ENCODE data around the gene CCNT2.
"Not testable (repeated sequence)": the region's sequence is repeated elsewhere in the genome, so short reads cannot be mapped to it uniquely, and the experiment has no call there.

CCNT2 gene

GRCh38 chr2:134919341-134920210, 954 bp downstream of the CCNT2 start:
- DNase-seq = peak; percentile 48

DNA sequence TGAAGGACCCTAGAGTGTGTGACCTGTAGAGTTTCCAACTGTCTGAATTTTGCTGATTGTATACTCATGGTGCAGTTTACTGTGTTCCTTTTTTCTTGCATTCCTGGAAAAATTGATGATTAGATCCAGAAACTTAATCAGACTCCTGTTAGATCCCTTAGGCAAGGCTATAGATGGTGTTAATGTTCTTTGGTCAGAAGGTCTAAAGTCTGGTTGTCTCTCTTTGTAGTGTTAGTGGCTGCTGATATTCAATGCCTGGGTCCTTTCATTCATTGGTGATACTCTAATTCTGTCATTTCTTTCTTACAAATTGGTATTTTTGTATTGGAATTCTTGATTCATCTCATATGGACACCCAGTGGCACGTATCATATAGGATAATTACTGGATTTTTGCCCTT, 6.3 kb downstream of the CCNT2 start:
- no peak for DNase-seq

- no peak for DNase-seq
Measured at GRCh38 chr2:134926231-134926931, 7.8 kb downstream of the CCNT2 start.

DNA sequence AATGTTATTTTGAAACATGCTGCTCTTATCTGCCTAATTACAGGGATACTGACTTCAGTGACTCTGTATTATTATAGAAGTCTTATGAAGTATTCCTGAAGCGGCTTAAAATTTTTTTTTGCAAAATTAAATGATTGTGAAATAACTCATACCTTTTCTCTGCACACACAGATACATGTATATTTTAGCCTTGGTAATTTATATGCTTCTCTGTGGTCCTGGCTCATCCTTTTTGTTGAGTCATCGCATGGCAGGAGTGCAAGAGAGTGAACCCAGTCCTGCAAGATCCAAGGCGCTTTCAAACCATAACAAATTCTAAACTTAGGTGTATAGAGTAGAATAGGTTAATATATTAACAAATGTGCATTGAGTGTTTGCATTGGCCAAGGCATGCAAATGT, 8.6 kb downstream of the CCNT2 start:
- no peak for DNase-seq

- no peak for DNase-seq
Measured at GRCh38 chr2:134932864-134933526, 14.4 kb downstream of the CCNT2 start.

DNA sequence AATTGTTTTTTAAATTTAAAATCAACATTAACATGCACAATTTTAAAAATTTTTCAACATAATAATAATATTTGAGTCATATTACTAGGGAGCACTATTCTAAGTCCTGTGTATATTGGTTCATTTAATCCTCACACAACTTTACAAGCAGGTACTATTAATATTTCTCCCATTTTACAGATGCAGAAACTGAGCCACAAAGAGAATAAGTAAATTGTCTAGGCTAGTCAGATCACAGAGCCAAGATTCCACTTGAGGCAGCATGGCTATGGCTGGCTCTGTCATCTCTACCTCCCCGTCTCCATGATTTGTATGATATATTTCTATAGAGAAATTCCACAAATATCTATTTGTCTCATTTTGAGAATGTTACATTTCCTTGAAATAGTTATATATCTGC, 15.1 kb downstream of the CCNT2 start:
- DNase-seq = no peak

GRCh38 chr2:134934150-134934549, 15.5 kb downstream of the CCNT2 start:
- no peak for DNase-seq

GRCh38 chr2:134934641-134935040, 16.0 kb downstream of the CCNT2 start:
- DNase-seq = no peak

DNA sequence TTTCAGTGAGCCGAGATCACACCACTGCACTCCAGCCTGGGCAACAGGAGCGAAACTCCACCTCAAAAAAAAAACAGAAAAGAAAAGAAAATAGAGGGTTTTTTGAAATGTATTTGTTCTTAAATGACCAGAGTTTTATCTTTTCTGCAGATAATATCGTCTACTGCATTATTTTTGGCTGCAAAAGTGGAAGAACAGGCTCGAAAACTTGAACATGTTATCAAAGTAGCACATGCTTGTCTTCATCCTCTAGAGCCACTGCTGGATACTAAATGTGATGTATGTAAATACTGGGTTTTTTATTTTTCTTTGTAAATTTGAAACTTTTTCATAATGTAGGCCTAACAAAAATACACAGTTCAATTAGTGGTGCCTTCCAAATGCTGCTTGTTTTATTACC, 18.1 kb downstream of the CCNT2 start:
- DNase-seq = no peak

GRCh38 chr2:134943540-134943939, 24.9 kb downstream of the CCNT2 start:
- no peak for DNase-seq

DNA sequence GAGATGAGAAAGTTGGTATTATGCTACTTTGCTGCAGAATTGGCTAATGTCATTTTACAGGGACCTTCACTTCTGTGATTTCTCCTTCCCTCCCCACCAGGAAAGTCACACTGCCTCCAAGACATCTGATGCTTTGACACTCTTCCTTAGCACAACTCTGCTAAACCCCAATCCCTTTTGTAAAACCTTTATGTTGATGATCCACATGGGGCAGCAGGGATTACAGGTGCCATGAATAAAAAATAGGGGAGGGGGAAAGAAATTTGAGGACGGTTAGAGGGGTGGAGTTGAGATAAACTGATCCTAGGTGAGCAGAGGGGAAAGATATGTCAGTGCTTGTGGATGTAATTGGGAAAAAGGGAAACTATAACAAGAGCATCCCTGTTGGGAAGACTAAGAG, 26.4 kb downstream of the CCNT2 start:
- no peak for DNase-seq

GRCh38 chr2:134946073-134946472, 27.5 kb downstream of the CCNT2 start:
- no peak for DNase-seq

DNA sequence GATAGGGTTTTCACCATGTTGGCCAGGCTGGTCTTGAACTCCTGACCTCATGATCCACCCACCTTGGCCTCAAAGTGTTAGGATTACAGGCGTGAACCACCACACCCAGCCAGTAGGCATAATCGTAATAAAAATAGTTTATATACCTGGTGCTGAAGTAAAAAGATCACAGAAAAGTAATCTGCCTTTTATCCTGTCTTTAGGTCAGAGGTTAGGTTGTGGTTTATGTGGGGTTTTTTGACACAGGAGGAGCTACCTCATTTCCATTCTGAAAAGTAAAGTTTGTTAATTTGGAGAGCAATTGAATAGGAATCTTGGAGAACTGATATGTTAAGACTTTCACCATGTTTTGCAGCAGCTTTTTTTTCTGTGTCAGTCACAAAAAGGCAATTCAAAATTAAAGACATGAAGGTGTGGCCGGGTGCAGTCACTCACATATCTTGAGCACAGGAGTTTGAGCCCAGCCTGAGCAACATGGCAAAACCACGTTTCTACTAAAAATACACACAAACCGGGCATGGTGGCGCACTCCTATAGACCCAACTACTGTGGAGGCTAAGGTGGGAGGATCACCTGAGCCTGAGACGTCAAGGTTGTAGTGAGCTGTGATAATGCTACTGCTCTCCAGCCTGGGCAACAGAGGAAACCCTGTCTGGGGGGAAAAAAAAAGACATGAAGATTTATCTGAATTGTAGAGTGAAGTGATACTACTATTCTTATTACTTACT, 31.5 kb downstream of the CCNT2 start:
- no peak for DNase-seq

GRCh38 chr2:134950886-134951285, 32.3 kb downstream of the CCNT2 start:
- no peak for DNase-seq

GRCh38 chr2:134952608-134953007, 34.0 kb downstream of the CCNT2 start:
- no peak for DNase-seq

DNA sequence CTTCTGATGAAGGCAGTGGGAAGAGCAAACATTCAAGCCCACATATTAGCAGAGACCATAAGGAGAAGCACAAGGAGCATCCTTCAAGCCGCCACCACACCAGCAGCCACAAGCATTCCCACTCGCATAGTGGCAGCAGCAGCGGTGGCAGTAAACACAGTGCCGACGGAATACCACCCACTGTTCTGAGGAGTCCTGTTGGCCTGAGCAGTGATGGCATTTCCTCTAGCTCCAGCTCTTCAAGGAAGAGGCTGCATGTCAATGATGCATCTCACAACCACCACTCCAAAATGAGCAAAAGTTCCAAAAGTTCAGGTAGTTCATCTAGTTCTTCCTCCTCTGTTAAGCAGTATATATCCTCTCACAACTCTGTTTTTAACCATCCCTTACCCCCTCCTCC, 35.4 kb downstream of the CCNT2 start:
- DNase-seq = no peak

DNA sequence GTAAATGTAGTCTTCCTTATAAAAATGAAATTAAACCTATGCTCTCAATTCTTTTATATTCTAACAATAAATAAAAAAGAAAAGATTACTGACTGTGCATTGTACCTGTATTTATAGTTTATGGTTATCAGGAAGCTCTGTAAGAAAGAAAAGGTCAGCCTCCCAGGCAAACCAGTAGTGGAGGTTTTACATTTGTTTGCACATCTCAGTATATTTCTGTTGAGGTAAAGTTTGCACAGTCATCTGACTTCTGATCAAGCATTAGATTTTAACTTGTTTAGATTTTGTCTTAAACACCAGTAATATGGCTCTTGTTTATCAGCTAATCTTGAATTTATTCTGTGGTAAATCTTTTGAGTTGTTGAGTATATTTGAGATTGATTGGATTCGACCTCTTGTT, 37.1 kb downstream of the CCNT2 start:
- no peak for DNase-seq

- DNase-seq = no peak
Measured at GRCh38 chr2:134957477-134957876, 38.9 kb downstream of the CCNT2 start.

DNA sequence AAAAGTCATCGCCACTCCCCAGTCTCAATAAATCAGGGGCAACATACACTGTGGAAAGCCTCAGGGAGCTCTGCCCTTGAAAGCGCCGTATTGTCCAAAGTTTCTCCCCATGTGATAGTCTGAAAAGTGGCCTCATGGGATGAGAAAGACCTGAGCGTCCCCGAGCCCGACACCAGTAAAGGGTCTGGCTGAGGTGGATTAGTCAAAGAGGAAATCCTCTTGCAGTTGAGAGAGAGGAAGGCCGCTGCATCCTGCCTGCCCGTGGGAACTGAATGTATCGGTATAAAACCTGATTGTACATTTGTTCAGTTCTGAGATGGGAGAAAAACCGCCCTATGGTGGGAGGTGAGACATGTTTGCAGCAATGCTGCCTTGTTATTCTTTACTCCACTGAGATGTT, 48.5 kb downstream of the CCNT2 start:
- DNase-seq = not testable (repeated sequence)

DNA sequence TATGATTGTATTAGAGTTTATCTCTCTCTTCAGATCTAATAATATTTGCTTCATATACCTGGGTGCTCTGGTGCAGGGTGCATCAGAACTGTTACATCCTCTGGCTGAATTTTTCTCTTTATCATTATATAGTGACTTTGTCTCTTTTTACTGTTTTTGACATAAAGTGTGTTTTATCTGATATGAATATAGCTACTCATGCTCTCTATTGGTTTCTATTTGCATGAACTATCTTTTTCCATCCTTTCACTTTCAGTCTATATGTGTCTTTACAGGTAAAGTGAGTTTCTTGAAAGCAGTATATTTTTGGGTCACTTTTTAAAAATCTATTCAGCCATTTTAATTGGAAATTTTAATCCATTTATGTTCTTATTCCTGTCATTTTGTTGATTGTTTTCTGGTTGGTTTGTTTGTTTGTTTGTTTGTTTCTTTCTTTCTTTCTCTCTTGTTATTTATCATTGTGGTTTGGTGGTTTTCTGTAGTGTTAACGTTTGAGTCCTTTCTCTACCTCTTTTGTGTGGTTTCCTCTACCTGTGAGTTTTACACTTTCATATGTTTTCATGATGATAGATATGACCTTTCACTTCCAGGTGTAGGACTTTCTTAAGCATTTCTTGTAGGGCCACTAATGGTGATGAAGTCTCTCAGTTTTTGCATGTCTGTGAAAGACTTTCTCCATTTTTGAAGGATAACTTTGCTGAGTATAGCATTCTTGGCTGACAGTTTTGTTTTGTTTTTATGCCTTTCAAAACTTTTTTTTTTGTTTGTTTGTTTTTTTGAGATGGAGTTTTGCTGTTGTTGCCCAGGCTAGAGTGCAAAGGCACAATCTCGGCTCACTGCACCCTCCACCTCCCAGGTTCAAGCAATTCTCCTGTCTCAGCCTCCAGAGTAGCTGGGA, 54.9 kb downstream of the CCNT2 start:
- no peak for DNase-seq

- no peak for DNase-seq
Measured at GRCh38 chr2:134975281-134976009, 56.8 kb downstream of the CCNT2 start.

Measured in stimulated activated CD4-positive, alpha-beta T cell treated with anti-CD3 and anti-CD28 coated beads, Interleukin-12 subunit alpha, Interleukin-12 subunit beta, amount 100 ng/mL, for 4 hours (primary cell).